ENCODE measurements around the gene GFAP.

GFAP gene

GRCh38 chr17:44871556-44871955 lies 43.7 kb downstream of the GFAP start:
- no peak for TF ChIP-seq CTCF (IDR thresholded peaks at IDR 0.05; ENCODE audit: insufficient read depth, missing control alignments)
- FAIRE-seq: no peak
- DNase-seq (ENCODE audit: insufficient read length, low spot score): no peak

GRCh38 chr17:44867841-44868240 lies 47.5 kb downstream of the GFAP start:
- no peak for TF ChIP-seq CTCF (IDR thresholded peaks at IDR 0.05; ENCODE audit: insufficient read depth, missing control alignments)
- FAIRE-seq (no peak), DNase-seq (ENCODE audit: insufficient read length, low spot score) (no peak)

- DNase-seq (ENCODE audit: insufficient read length, low spot score) (no peak), FAIRE-seq (no peak)
Measured at GRCh38 chr17:44865931-44866330, 49.4 kb downstream of the GFAP start.

GRCh38 chr17:44865231-44865660 lies 50.1 kb downstream of the GFAP start:
- FAIRE-seq: no peak
- peak; percentile 63 for DNase-seq (ENCODE audit: insufficient read length, low spot score)
- TF ChIP-seq CTCF (IDR thresholded peaks at IDR 0.05; ENCODE audit: insufficient read depth, missing control alignments): peak; percentile 95

More at GRCh38 chr17:44865931-44866330, 49.4 kb downstream of the GFAP start:
- TF ChIP-seq CTCF (IDR thresholded peaks at IDR 0.05; ENCODE audit: insufficient read depth, missing control alignments): no peak

GRCh38 chr17:44864831-44865230 lies 50.5 kb downstream of the GFAP start:
- FAIRE-seq (no peak), DNase-seq (ENCODE audit: insufficient read length, low spot score) (no peak)
- TF ChIP-seq CTCF (IDR thresholded peaks at IDR 0.05; ENCODE audit: insufficient read depth, missing control alignments): no peak

GRCh38 chr17:44863061-44863918 lies 52.0 kb downstream of the GFAP start:
- TF ChIP-seq CTCF (IDR thresholded peaks at IDR 0.05; ENCODE audit: insufficient read depth, missing control alignments): no peak
- no peak for FAIRE-seq
- DNase-seq (ENCODE audit: insufficient read length, low spot score): no peak

GRCh38 chr17:44862278-44862914 lies 52.9 kb downstream of the GFAP start:
- DNase-seq (ENCODE audit: insufficient read length, low spot score): no peak
- FAIRE-seq: no peak
- TF ChIP-seq CTCF (IDR thresholded peaks at IDR 0.05; ENCODE audit: insufficient read depth, missing control alignments): no peak

Measured in D721Med (cell line).